Activated CD4-positive, alpha-beta T cell treated with anti-CD3 and anti-CD28 coated beads for 48 hours (primary cell): ENCODE data around the gene LOXHD1.

Experiments
- DNase-seq: peaks from one replicate; pipeline ENCODE4 v3.0.0-alpha.2; 2020

LOXHD1 gene

DNA sequence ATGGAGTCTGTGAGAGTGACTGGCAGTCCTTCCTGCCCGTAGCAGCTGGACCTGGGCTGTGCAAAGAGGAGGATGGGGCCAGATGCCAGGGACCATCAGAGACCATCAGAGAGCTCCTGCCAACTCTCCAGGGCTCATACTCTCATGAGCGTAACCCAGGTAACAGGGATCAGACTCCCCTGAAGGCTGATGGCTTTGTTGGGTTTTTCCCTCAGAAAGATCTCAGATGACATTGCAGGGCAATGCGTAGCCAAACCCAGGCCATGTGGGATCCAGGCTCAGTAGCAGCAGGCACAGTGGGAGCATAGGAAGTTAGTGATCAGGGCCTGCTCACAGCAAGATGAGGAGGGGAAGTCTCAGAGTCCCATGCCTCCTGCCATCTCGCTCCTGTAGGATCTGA lies 218.0 kb downstream of the LOXHD1 start:
- DNase-seq = no peak

- no peak for DNase-seq
Measured at GRCh38 chr18:46437061-46437460, 220.0 kb downstream of the LOXHD1 start.

- DNase-seq = no peak
Measured at GRCh38 chr18:46436621-46437020, 220.4 kb downstream of the LOXHD1 start.

DNA sequence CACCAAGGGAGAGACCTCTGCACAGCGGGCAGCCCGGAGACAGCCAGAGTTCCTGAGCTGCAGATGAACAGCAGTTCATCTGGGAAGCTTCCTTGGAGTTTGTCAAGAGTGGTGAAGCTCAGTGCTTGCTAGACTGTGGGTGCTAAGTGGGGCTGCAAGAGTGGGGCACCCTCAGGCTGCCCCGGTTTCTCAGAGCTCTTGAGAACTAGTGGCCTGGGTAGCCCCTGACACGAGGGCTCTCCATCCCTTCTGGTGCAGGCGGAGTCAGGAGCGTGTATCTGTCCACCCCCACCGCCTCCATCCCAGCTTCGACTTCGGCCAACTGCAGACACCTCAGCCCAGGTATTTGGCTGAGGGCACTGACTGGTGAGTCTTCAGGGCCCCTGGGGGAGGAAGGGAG lies 222.0 kb downstream of the LOXHD1 start:
- no peak for DNase-seq

GRCh38 chr18:46434629-46435028 lies 222.4 kb downstream of the LOXHD1 start:
- no peak for DNase-seq

- DNase-seq = no peak
Measured at GRCh38 chr18:46433121-46433826, 223.7 kb downstream of the LOXHD1 start.

DNA sequence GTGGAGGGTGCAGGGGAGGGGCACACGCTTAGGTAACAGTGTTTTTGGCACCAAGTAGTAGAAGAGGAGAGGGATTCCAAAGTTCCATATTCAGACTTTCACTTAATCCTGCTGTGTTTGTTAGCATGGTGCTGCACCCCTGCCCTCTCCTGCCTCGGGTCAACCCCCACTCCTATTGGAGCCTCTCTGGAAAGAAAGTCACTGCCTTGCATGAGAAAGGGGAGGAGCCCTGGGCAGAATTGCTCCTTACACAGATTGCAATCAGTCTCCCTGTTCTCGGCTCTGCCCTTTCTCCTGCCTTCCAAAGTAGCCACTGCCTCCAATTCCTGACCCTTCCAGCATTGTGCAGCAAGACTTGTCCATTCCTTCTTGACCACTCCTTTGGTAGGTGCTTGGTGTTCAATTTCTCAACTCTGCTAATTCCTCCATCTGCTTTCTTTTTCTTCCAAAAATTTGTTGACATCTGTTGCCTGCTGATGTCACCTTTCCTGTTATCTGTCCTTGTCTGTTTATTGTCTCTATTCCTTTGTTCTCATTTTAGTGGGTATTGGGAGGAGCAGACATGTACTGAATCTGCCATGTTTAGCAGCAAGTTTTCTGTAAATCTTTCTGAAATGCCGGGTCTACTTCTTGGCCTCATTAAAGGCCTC lies 225.4 kb downstream of the LOXHD1 start:
- no peak for DNase-seq

DNA sequence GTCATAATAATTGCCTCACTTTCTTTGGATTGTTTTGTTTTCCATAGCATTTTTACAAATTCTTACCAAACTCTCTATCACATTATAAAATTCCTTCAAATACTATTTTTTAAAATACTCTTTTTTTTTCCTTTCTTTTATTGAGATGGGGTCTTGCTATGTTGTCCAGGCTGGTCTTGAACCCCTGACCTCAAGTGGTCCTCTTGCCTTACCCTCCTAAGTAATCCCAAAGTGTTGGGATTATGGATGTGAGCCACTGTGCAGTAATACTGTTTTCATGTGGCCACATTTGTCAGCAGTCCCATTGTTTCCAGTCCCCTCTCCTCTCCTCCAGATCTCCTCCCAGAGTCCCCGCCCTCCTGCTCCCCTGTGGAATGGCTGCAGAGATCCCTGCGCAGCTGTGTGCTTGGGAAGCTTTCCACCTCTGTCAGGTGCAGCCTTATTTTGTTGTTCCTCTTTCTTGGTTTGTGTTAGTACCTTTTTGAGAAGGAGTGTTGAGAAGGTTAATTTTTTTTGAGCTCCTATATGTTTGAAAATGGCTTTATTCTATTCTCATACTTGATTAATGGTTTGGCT lies 227.3 kb downstream of the LOXHD1 start:
- no peak for DNase-seq

GRCh38 chr18:46429130-46429529 lies 227.9 kb downstream of the LOXHD1 start:
- DNase-seq = no peak

- no peak for DNase-seq
Measured at GRCh38 chr18:46428368-46428767, 228.7 kb downstream of the LOXHD1 start.

DNA sequence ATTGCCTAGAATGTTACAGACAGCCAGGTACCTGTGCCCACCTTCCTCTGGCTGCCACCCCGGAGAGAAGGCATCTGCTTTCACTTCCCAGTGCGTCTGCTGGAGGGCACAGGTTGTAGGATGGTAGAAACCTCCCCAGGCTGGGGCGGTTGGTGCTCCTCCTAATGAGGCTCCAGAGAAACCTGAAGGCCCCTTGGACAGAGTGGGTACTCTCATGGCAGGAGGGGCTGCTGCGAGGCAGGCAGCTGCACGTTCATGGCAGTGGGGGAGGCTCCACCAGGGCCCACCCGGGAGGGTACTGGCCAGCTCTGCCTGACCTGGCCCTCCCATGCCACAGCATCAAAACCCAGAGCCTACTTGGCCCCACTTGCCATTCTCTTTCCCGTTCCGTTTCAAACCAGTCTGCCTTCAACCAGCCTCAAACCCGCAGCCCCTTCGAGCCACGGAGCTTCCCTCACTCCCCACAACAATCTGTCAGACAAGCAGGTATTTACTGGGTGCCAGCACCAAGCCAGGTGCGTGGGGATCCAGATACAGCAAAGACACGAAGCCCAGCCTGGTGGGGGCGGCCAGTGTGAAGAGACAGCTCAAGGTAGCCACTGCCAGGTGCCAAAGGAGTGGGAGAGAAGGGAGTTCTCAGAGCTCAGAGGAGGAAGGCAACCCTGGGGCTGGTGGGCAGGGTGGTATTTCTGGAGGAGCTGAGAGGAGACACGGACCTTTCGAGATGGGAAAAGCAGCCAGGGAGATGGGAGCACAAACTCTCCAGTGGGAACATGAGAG lies 229.6 kb downstream of the LOXHD1 start:
- DNase-seq = no peak
